Gastroesophageal sphincter (tissue), 4 donors: ENCODE results near the gene PAGR1. TPM values are rescaled to one million over a fixed set of nuclear protein-coding genes. Genes with fewer than 3 reads are reported as not detected.

Experiments used
- ATAC-seq: fragments of 150-250 bp; one replicate; pipeline ENCODE4 v1.9.1; 2016; ENCODE audit warnings: mild to moderate bottlenecking, moderate library complexity
- H3K27ac ChIP-seq, 4 donors: fragments of 200-600 bp; sonication (generic) in 3 of 4; 1 replicate in 3 of 4; 2 replicates in 1 of 4; pipeline ENCODE4 v1.5.1; 2016 to 2019
- H3K27me3 ChIP-seq: fragments of 200-600 bp; sonication (generic); one replicate; pipeline ENCODE4 v1.5.1; 2019
- H3K36me3 ChIP-seq, 2 donors: fragments of 200-600 bp; sonication (generic); one replicate each; pipeline ENCODE4 v1.5.1; 2019; ENCODE audit warnings: control low read depth in 1 of 2
- H3K4me1 ChIP-seq, 3 donors: fragments of 200-600 bp; sonication (generic); 1 replicate in 2 of 3; 2 replicates in 1 of 3; pipeline ENCODE4 v1.5.1; 2016 to 2019; ENCODE audit warnings: control low read depth in 2 of 3
- H3K4me3 ChIP-seq, 2 donors: fragments of 200-600 bp; sonication (generic); one replicate each; pipeline ENCODE4 v1.5.1; 2019; ENCODE audit warnings: mild to moderate bottlenecking in 1 of 2, moderate library complexity in 1 of 2
- H3K9me3 ChIP-seq, 3 donors: fragments of 200-600 bp; sonication (generic); one replicate each; pipeline ENCODE4 v1.5.1; 2017 to 2019; ENCODE audit warnings: control low read depth in 2 of 3
- CTCF ChIP-seq, 4 experiments: fragments of 200-600 bp in 2 of 4; fragments of 450-650 bp in 2 of 4; sonication (generic) in 1 of 4; IDR thresholded peaks; one replicate each; pipeline ENCODE4 v1.5.1; 2017 to 2019; ENCODE audit warnings: antibody characterized with exemption in 4 of 4, mild to moderate bottlenecking in 2 of 4, moderate library complexity in 2 of 4
- EP300 ChIP-seq: sonication (generic); formaldehyde crosslinking; IDR thresholded peaks from one replicate; pipeline ENCODE4 v1.6.1; 2017; ENCODE audit warnings: antibody characterized with exemption, mild to moderate bottlenecking
- POLR2A ChIP-seq, 2 donors: fragments of 450-650 bp; IDR thresholded peaks; one replicate each; pipeline ENCODE4 v1.6.1; 2017; ENCODE audit warnings: antibody characterized with exemption in 2 of 2, mild to moderate bottlenecking in 2 of 2, moderate library complexity in 1 of 2
- POLR2AphosphoS5 ChIP-seq: sonication (generic); formaldehyde crosslinking; IDR thresholded peaks from one replicate; pipeline ENCODE4 v1.6.1; 2017; ENCODE audit warnings: antibody characterized with exemption
- WGBS, 2 donors: methylation state at CpG; one replicate each; pipeline ENCODE4 v1.1.5; 2018; ENCODE audit warnings: low coverage in 1 of 2; 5-methylcytosine and 5-hydroxymethylcytosine counted together
- total RNA-seq, 4 donors: library from RNA; depleted of rRNA; stranded (reverse); fragments of >200 nt; gene quantifications; one replicate each; pipeline ENCODE4 v1.1.0, GENCODE V29; 2016

PAGR1 gene
- total RNA-seq, 4 donors from 2014 or later, result 19.3 to 29.6 (median 20.2) TPM

- H3K4me1 ChIP-seq, result no peaks in the 10 kb centered on the region
- 20 to 100% methylated on average over 1 to 2 of the region's 15 CpGs for WGBS, 2 donors
- H3K9me3 ChIP-seq, result no peaks in the 10 kb centered on the region
- no peak for ATAC-seq
- no peak overlapping the region for H3K4me3 ChIP-seq
- H3K27ac ChIP-seq, result no peak overlapping the region
- no peak for TF ChIP-seq EP300
- H3K36me3 ChIP-seq, result peaks cover 0 to 99% of the 10 kb centered on the region in 2 donors
- no peaks in the 10 kb centered on the region for H3K27me3 ChIP-seq
Observed at GRCh38 chr16:29836623-29837022, 20.7 kb downstream of the PAGR1 start.

- TF ChIP-seq POLR2A (IDR thresholded peaks at IDR 0.05) (no peak), POLR2AphosphoS5 (no peak), EP300 (no peak), CTCF (IDR thresholded peaks at IDR 0.05) (no peak)
- ATAC-seq, result no peak
- Histone ChIP-seq H3K27me3 (no peaks in the 10 kb centered on the region), H3K9me3 (no peaks in the 10 kb centered on the region), H3K36me3 (peaks cover 0 to 99% of the 10 kb centered on the region in 2 donors), H3K27ac (no peak overlapping the region), H3K4me3 (no peak overlapping the region), H3K4me1 (no peaks in the 10 kb centered on the region)
- no CpG with 5 or more reads among the region's 5 CpGs for WGBS, 2 donors
Observed at GRCh38 chr16:29837841-29838240, 21.9 kb downstream of the PAGR1 start.

- Histone ChIP-seq H3K4me3 (no peak overlapping the region), H3K27me3 (no peaks in the 10 kb centered on the region), H3K4me1 (peaks cover 0 to 6% (median 0%) of the 10 kb centered on the region in 3 donors), H3K36me3 (peaks cover 0 to 98% of the 10 kb centered on the region in 2 donors), H3K27ac (no peak overlapping the region), H3K9me3 (no peaks in the 10 kb centered on the region)
- WGBS, 2 donors, result 37 to 76% methylated on average over 2 to 5 of the region's 6 CpGs
- ATAC-seq, result no peak
- TF ChIP-seq EP300 (no peak), CTCF (IDR thresholded peaks at IDR 0.05) (no peak), POLR2AphosphoS5 (no peak)
Observed at GRCh38 chr16:29839822-29840221, 23.9 kb downstream of the PAGR1 start.

GRCh38 chr16:29840240-29840639 lies 24.3 kb downstream of the PAGR1 start:
- Histone ChIP-seq H3K27ac (no peak overlapping the region), H3K4me1 (peaks cover 0 to 7% (median 2%) of the 10 kb centered on the region in 3 donors)
- ATAC-seq, result no peak

GRCh38 chr16:29841631-29842030 lies 25.7 kb downstream of the PAGR1 start:
- Histone ChIP-seq H3K4me3 (no peak overlapping the region), H3K27ac (no peak overlapping the region), H3K27me3 (no peaks in the 10 kb centered on the region), H3K36me3 (peaks cover 0 to 98% of the 10 kb centered on the region in 2 donors), H3K9me3 (no peaks in the 10 kb centered on the region), H3K4me1 (peaks cover 0 to 12% (median 4%) of the 10 kb centered on the region in 3 donors)
- WGBS, 2 donors, result no CpG with 5 or more reads among the region's 23 CpGs
- ATAC-seq, result no peak
- TF ChIP-seq POLR2A (IDR thresholded peaks at IDR 0.05) (no peak), CTCF (IDR thresholded peaks at IDR 0.05) (no peak), POLR2AphosphoS5 (no peak), EP300 (no peak)

More at GRCh38 chr16:29840240-29840639, 24.3 kb downstream of the PAGR1 start:
- 56 to 74% methylated on average over 4 to 7 of the region's 10 CpGs for WGBS, 2 donors
- H3K27me3 ChIP-seq, result no peaks in the 10 kb centered on the region
- TF ChIP-seq EP300, result no peak
- no peak for TF ChIP-seq POLR2A (IDR thresholded peaks at IDR 0.05)
- TF ChIP-seq CTCF (IDR thresholded peaks at IDR 0.05), result no peak
- TF ChIP-seq POLR2AphosphoS5, result no peak
- H3K36me3 ChIP-seq, result peaks cover 0 to 98% of the 10 kb centered on the region in 2 donors
- H3K9me3 ChIP-seq, result no peaks in the 10 kb centered on the region
- no peak overlapping the region for H3K4me3 ChIP-seq
